Fibroblast of lung (primary cell): Measurements from ENCODE around the gene TCTN1. TPM values are rescaled to one million over a fixed set of nuclear protein-coding genes. Genes with fewer than 3 reads are reported as not detected.
"Not testable (repeated sequence)": the region's sequence is repeated elsewhere in the genome, so short reads cannot be mapped to it uniquely, and the experiment has no call there.

Source experiments
- DNase-seq, 2 donors: peaks; one replicate each; pipeline versions ENCODE4 v3.0.0 to v3.0.0-alpha.2; 2010; ENCODE audit warnings: low read depth in 2 of 2
- H2AFZ ChIP-seq: 2 replicates; pipeline ENCODE4 v1.5.1; 2012; ENCODE audit warnings: low read length, control low read depth, inconsistent platforms
- H3K27ac ChIP-seq: 2 replicates; pipeline ENCODE4 v1.5.1; 2011; ENCODE audit warnings: low read length, control low read depth; ENCODE audit not compliant: insufficient read depth
- H3K27me3 ChIP-seq: 2 replicates; pipeline ENCODE4 v1.5.1; 2011; ENCODE audit warnings: mild to moderate bottlenecking, low read length; ENCODE audit not compliant: control insufficient read depth, insufficient read depth
- H3K36me3 ChIP-seq: 2 replicates; pipeline ENCODE4 v1.5.1; 2011; ENCODE audit warnings: low read length; ENCODE audit not compliant: control insufficient read depth, insufficient read depth
- H3K4me1 ChIP-seq: 2 replicates; pipeline ENCODE4 v1.5.1; 2011; ENCODE audit warnings: low read length; ENCODE audit not compliant: control insufficient read depth, insufficient read depth; ENCODE audit errors: extremely low read depth
- H3K4me2 ChIP-seq: 2 replicates; pipeline ENCODE4 v1.5.1; 2011; ENCODE audit warnings: low read length, control low read depth; ENCODE audit not compliant: insufficient read depth; ENCODE audit errors: extremely low read depth
- H3K4me3 ChIP-seq, 4 experiments: fragments of 200-600 bp in 1 of 4; sonication (generic) in 1 of 4; replicated peaks in 1 of 4; 2 replicates each; pipeline ENCODE4 v1.5.1; 2011 to 2016; ENCODE audit warnings: low read length in 4 of 4, low read depth in 3 of 4, mild to moderate bottlenecking in 3 of 4, control low read depth in 2 of 4, inconsistent platforms in 1 of 4, mixed read lengths in 1 of 4; ENCODE audit not compliant: insufficient read depth in 1 of 4; ENCODE audit errors: control extremely low read depth in 1 of 4
- H3K79me2 ChIP-seq: 2 replicates; pipeline ENCODE4 v1.5.1; 2012; ENCODE audit warnings: mild to moderate bottlenecking, low read length, inconsistent platforms; ENCODE audit not compliant: control insufficient read depth, insufficient read depth
- H3K9ac ChIP-seq: 2 replicates; pipeline ENCODE4 v1.5.1; 2011; ENCODE audit warnings: mild to moderate bottlenecking, low read length, control low read depth; ENCODE audit not compliant: insufficient read depth
- H3K9me3 ChIP-seq: 2 replicates; pipeline ENCODE4 v1.5.1; 2012; ENCODE audit warnings: low read depth, low read length; ENCODE audit not compliant: control insufficient read depth, insufficient read depth
- H4K20me1 ChIP-seq: 2 replicates; pipeline ENCODE4 v1.5.1; 2011; ENCODE audit warnings: low read length; ENCODE audit not compliant: control insufficient read depth, insufficient read depth; ENCODE audit errors: extremely low read depth
- EZH2 ChIP-seq: IDR thresholded peaks from 2 replicates; pipeline ENCODE4 v1.5.1; 2012; ENCODE audit warnings: low read length, control low read depth, mild to moderate bottlenecking; ENCODE audit errors: missing control alignments
- polyA plus RNA-seq, 2 donors: library from polyadenylated mRNA; depleted of rRNA in 1 of 2; stranded (reverse) in 1 of 2; unstranded in 1 of 2; fragments of >200 nt; gene quantifications; 2 replicates each; pipeline ENCODE4 v1.2.1, GENCODE V29; 2011 to 2012; ENCODE audit warnings: missing spikeins in 1 of 2
- total RNA-seq: library from RNA; depleted of rRNA; stranded (reverse); fragments of >200 nt; gene quantifications from 2 replicates; pipeline ENCODE4 v1.2.1, GENCODE V29; 2014
- TF ChIP-seq, protein P1 (sequence below), 2 donors: IDR thresholded peaks in 1 of 2; conservative IDR thresholded peaks in 1 of 2; 1 replicate in 1 of 2; 2 replicates in 1 of 2; pipeline ENCODE4 v1.5.1; 2011 to 2012; ENCODE audit warnings: low read length in 2 of 2, control low read depth in 1 of 2, inconsistent platforms in 1 of 2, low read depth in 1 of 2, mild to moderate bottlenecking in 1 of 2

Gene TCTN1
- total and polyA plus RNA-seq, 2 donors (not counting 1 experiment from before 2014, with no cell fraction given), result 25.0 to 27.4 TPM

DNA sequence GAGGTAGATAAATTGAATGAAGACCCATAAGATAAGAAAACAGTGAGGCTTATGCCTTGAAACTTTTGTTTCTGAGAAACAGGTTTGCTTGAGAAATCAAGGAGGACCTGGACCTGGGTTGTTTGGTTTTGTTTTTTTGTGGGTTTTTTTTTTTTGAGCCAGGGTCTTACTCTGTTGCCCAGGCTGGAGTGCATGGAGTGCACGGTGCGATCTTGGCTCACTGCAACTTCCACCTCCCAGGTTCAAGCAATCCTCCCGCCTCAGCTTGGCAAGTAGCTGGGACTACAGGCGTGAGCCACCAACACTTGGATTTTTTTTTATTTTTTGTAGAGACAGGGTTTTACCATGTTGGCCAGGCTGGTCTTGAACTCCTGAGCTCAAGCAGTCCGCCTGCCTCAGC is 21.9 kb upstream of the TCTN1 start:
- no peak overlapping the region for H3K27ac ChIP-seq

DNA sequence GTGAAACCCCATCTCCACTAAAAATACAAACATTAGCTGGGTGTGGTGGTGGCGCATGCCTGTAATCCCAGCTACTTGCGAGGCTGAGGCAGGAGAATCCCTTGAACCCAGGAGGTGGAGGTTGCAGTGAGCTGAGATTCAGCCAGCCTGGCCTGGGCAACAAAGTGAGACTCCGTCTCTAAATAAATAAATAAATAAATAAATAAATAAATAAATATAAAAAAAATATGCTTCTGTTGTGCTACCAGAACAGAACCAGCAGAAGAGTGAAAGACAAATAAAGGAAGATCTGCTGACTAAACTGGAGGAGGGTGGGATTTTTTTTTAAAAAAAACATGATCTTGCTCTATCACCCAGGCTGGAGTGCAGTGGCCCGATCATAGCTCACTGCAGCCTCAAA is 21.0 kb upstream of the TCTN1 start:
- H3K4me1 ChIP-seq, DNase-seq, H3K9me3 ChIP-seq, H4K20me1 ChIP-seq, H3K9ac ChIP-seq, H3K27ac ChIP-seq, H3K79me2 ChIP-seq, H3K27me3 ChIP-seq, H3K4me3 ChIP-seq, H3K36me3 ChIP-seq, H3K4me2 ChIP-seq, H2AFZ ChIP-seq: not testable (repeated sequence)

More for the DNA sequence above, 21.9 kb upstream of the TCTN1 start:
- no peak overlapping the region for H3K9ac ChIP-seq
- no peak for TF ChIP-seq EZH2
- TF ChIP-seq, protein P1, sequence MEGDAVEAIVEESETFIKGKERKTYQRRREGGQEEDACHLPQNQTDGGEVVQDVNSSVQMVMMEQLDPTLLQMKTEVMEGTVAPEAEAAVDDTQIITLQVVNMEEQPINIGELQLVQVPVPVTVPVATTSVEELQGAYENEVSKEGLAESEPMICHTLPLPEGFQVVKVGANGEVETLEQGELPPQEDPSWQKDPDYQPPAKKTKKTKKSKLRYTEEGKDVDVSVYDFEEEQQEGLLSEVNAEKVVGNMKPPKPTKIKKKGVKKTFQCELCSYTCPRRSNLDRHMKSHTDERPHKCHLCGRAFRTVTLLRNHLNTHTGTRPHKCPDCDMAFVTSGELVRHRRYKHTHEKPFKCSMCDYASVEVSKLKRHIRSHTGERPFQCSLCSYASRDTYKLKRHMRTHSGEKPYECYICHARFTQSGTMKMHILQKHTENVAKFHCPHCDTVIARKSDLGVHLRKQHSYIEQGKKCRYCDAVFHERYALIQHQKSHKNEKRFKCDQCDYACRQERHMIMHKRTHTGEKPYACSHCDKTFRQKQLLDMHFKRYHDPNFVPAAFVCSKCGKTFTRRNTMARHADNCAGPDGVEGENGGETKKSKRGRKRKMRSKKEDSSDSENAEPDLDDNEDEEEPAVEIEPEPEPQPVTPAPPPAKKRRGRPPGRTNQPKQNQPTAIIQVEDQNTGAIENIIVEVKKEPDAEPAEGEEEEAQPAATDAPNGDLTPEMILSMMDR (conservative IDR thresholded peaks at IDR 0.05 in 1 of 2, IDR thresholded peaks at IDR 0.05 in 1 of 2; ENCODE audit: low read depth in 1 of 2, low read length in 2 of 2), result no peak
- no peak overlapping the region for H2AFZ ChIP-seq
- H3K9me3 ChIP-seq, result no peaks in the 10 kb centered on the region
- H3K4me3 ChIP-seq, result no peak overlapping the region
- no peaks in the 10 kb centered on the region for H3K27me3 ChIP-seq
- H3K4me2 ChIP-seq, result no peak overlapping the region
- no peak for DNase-seq
- no peaks in the 10 kb centered on the region for H4K20me1 ChIP-seq
- H3K36me3 ChIP-seq, result no peaks in the 10 kb centered on the region
- peaks cover 2% of the 10 kb centered on the region for H3K4me1 ChIP-seq
- no peaks in the 10 kb centered on the region for H3K79me2 ChIP-seq

DNA sequence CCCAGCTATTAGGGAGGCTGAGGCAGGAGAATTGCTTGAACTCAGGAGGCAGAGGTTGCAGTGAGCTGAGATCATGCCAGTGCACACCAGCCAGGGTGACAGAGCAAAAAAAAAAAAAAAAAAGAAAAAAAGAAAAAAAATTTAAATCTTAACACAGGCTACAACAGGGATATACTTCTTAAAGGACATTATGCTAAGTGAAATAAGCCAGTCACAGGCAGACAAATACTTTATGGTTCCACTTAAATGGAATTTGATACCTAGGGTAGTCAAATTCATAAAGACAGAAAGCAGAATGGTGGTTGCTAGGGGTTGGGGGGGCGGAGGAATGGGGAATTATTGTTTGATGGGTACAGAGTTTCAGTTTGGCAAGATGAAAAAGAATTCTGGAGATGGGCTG is 16.0 kb upstream of the TCTN1 start:
- Histone ChIP-seq H3K9me3 (no peaks in the 10 kb centered on the region), H3K4me3 (no peak overlapping the region), H3K36me3 (no peaks in the 10 kb centered on the region), H3K27me3 (no peaks in the 10 kb centered on the region), H3K4me1 (no peaks in the 10 kb centered on the region), H3K9ac (no peak overlapping the region), H2AFZ (no peak overlapping the region), H4K20me1 (no peaks in the 10 kb centered on the region), H3K79me2 (no peaks in the 10 kb centered on the region), H3K27ac (no peak overlapping the region), H3K4me2 (no peak overlapping the region)
- DNase-seq, result no peak
- no peak for TF ChIP-seq EZH2
- TF ChIP-seq, protein P1 (conservative IDR thresholded peaks at IDR 0.05 in 1 of 2, IDR thresholded peaks at IDR 0.05 in 1 of 2; ENCODE audit: low read depth in 1 of 2, low read length in 2 of 2), result no peak
